GM06990 (cell line): ENCODE measurements around the gene BICDL1.

ENCODE experiments used
- DNase-seq: peaks from one replicate; pipeline ENCODE4 v3.0.0-alpha.2; 2011; ENCODE audit not compliant: insufficient read length; ENCODE audit errors: extremely low read depth
- H3K27me3 ChIP-seq: replicated peaks from 2 replicates; pipeline ENCODE4 v1.6.0; 2011; ENCODE audit warnings: low read length; ENCODE audit not compliant: control insufficient read depth, insufficient read depth
- H3K36me3 ChIP-seq: 2 replicates; pipeline ENCODE4 v1.5.1; 2011; ENCODE audit warnings: low read length; ENCODE audit not compliant: control insufficient read depth, insufficient read depth
- H3K4me3 ChIP-seq: replicated peaks from 2 replicates; pipeline ENCODE4 v1.5.1; 2011; ENCODE audit warnings: low read depth, mild to moderate bottlenecking, control low read depth, low read length
- CTCF ChIP-seq: IDR thresholded peaks from 2 replicates; pipeline ENCODE4 v1.5.1; 2011; ENCODE audit warnings: low read length, control low read depth, mild to moderate bottlenecking, inconsistent platforms; ENCODE audit not compliant: insufficient read depth, poor library complexity, severe bottlenecking

BICDL1 gene

GRCh38 chr12:120098756-120099470 lies 109.9 kb downstream of the BICDL1 start:
- DNase-seq, result no peak
- Histone ChIP-seq H3K27me3 (no peaks in the 10 kb centered on the region), H3K4me3 (no peak overlapping the region), H3K36me3 (peaks cover 60% of the 10 kb centered on the region)
- no peak for TF ChIP-seq CTCF

GRCh38 chr12:120099738-120100137 lies 110.7 kb downstream of the BICDL1 start:
- DNase-seq, result no peak
- no peak for TF ChIP-seq CTCF

GRCh38 chr12:120100630-120101029 lies 111.6 kb downstream of the BICDL1 start:
- DNase-seq, result no peak

More at GRCh38 chr12:120099738-120100137, 110.7 kb downstream of the BICDL1 start:
- H3K4me3 ChIP-seq, result no peak overlapping the region
- peaks cover 60% of the 10 kb centered on the region for H3K36me3 ChIP-seq
- H3K27me3 ChIP-seq, result no peaks in the 10 kb centered on the region

GRCh38 chr12:120101182-120101581 lies 112.1 kb downstream of the BICDL1 start:
- Histone ChIP-seq H3K27me3 (no peaks in the 10 kb centered on the region), H3K4me3 (no peak overlapping the region), H3K36me3 (peaks cover 54% of the 10 kb centered on the region)
- TF ChIP-seq CTCF, result no peak
- DNase-seq, result no peak

More at GRCh38 chr12:120100630-120101029, 111.6 kb downstream of the BICDL1 start:
- no peak for TF ChIP-seq CTCF
- Histone ChIP-seq H3K4me3 (no peak overlapping the region), H3K36me3 (peaks cover 60% of the 10 kb centered on the region), H3K27me3 (no peaks in the 10 kb centered on the region)

- Histone ChIP-seq H3K27me3 (no peaks in the 10 kb centered on the region), H3K4me3 (no peak overlapping the region), H3K36me3 (peaks cover 50% of the 10 kb centered on the region)
- no peak for TF ChIP-seq CTCF
- DNase-seq, result no peak
Measured at GRCh38 chr12:120101617-120102016, 112.6 kb downstream of the BICDL1 start.
